Measurements from ENCODE around the gene RFT1. TPM values are rescaled to one million over a fixed set of nuclear protein-coding genes. Genes with fewer than 3 reads are reported as not detected.
A peak's percentile ranks its signal among the peaks of the same experiment; 100 is the strongest.

Gene RFT1
- total RNA-seq, 2 experiments from 2014 or later = 8.5 to 10.2 TPM

DNA sequence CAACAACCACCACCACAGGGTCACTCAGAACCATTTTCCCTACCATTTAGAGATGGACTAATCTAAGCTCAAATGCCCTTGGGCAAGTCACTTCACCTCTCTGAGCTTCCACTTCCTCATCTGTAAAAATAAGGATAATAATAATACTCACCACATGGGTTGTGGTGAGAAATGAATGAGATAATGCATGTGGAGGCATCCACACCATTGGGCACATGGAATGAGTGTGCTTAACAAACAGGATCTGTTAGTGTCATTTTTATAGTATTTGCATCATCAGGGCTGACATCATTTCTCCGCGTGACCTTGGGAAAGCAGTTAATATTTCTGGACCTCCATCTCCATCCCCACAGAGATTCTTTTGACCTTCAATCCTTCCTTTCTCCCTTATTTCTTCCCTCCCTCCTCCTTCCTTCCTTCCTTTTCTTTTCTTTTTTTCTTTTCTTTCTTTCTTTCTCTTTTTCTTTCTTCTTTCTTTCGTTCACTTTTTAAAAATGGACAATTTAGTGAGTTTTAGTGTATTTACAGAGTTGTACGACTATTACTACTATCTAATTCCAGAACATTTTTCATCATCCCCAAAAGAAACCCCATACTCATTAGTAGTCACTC lies 7.7 kb upstream of the RFT1 start:
- ChIA-PET POLR2A (no interaction called here), CTCF (interaction anchor here (1.0 kb wide), 1 partner anchor 27 kb away, joined by 3 read pairs; no protein-coding TSS in a partner anchor)
- Mint-ChIP-seq H3K27ac (no peak overlapping the region), H3K9me3 (no peaks in the 10 kb centered on the region), H3K4me3 (no peak overlapping the region), H3K27me3 (no peaks in the 10 kb centered on the region), H3K4me1 (ENCODE audit: low read depth) (no peaks in the 10 kb centered on the region), H3K36me3 (ENCODE audit: low read depth) (no peaks in the 10 kb centered on the region)
- TF ChIP-seq, protein P1, sequence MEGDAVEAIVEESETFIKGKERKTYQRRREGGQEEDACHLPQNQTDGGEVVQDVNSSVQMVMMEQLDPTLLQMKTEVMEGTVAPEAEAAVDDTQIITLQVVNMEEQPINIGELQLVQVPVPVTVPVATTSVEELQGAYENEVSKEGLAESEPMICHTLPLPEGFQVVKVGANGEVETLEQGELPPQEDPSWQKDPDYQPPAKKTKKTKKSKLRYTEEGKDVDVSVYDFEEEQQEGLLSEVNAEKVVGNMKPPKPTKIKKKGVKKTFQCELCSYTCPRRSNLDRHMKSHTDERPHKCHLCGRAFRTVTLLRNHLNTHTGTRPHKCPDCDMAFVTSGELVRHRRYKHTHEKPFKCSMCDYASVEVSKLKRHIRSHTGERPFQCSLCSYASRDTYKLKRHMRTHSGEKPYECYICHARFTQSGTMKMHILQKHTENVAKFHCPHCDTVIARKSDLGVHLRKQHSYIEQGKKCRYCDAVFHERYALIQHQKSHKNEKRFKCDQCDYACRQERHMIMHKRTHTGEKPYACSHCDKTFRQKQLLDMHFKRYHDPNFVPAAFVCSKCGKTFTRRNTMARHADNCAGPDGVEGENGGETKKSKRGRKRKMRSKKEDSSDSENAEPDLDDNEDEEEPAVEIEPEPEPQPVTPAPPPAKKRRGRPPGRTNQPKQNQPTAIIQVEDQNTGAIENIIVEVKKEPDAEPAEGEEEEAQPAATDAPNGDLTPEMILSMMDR (IDR thresholded peaks at IDR 0.05) = no peak
- ATAC-seq (ENCODE audit: poor library complexity) (no peak), DNase-seq (peak in 2 of 14 experiments; percentile 36 to 48)
- no peaks in the 10 kb centered on the region for H3K27me3 ChIP-seq (ENCODE audit: control insufficient read depth in 1 of 2, insufficient read depth in 2 of 2, low read length in 2 of 2)
- intact Hi-C loops (cut with DNase I, micrococcal nuclease) = no loop called here
- no peak overlapping the region for H3K4me3 ChIP-seq (ENCODE audit: low read length)
- peaks cover 4% of the 10 kb centered on the region for H3K4me1 ChIP-seq (ENCODE audit: insufficient read depth, low read length)
- H3K27ac ChIP-seq (ENCODE audit: low read depth in 1 of 2, low read length in 2 of 2) = no peak overlapping the region
- no peaks in the 10 kb centered on the region for H3K36me3 ChIP-seq (ENCODE audit: insufficient read depth, low read length)
- no peaks in the 10 kb centered on the region for H3K9me3 ChIP-seq (ENCODE audit: control insufficient read depth in 1 of 2, insufficient read depth in 1 of 2, low read length in 2 of 2)

DNA sequence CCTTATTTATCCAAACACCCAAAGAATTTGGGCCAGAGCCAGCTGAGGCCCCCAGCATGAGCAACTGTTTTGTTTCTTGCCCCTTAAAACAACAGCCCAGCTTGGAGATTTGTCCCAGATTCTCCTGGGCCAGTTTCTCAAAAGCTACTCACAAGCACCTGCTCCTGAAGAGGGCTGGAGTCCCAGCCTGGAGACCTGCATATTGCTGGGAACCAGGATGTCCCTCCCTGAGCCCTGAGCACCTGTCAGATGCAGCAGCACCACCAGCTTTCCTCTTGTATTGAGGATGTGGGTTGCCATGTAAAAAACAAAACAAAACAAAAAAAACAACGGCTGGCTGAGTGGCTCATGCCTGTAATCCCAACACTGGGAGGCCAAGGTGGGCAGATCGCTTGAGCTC lies 7.0 kb upstream of the RFT1 start:
- CTCF ChIA-PET = interaction anchor here (1.0 to 4.1 kb wide), 2 partner anchors 27 to 59 kb away, joined by 3 to 18 read pairs; no protein-coding TSS in a partner anchor
- Mint-ChIP-seq H3K27me3 (no peaks in the 10 kb centered on the region), H3K4me1 (ENCODE audit: low read depth) (no peaks in the 10 kb centered on the region), H3K27ac (no peak overlapping the region), H3K36me3 (ENCODE audit: low read depth) (no peaks in the 10 kb centered on the region), H3K9me3 (no peaks in the 10 kb centered on the region), H3K4me3 (no peak overlapping the region)
- ATAC-seq (ENCODE audit: poor library complexity) (no peak), DNase-seq (no peak)
- intact Hi-C loops (cut with DNase I, micrococcal nuclease) = no loop called here
- TF ChIP-seq, protein P1 (IDR thresholded peaks at IDR 0.05) = no peak
- Histone ChIP-seq H3K4me1 (ENCODE audit: insufficient read depth, low read length) (peaks cover 4% of the 10 kb centered on the region), H3K36me3 (ENCODE audit: insufficient read depth, low read length) (no peaks in the 10 kb centered on the region), H3K27ac (ENCODE audit: low read depth in 1 of 2, low read length in 2 of 2) (no peak overlapping the region), H3K4me3 (ENCODE audit: low read length) (no peak overlapping the region), H3K9me3 (ENCODE audit: control insufficient read depth in 1 of 2, insufficient read depth in 1 of 2, low read length in 2 of 2) (no peaks in the 10 kb centered on the region), H3K27me3 (ENCODE audit: control insufficient read depth in 1 of 2, insufficient read depth in 2 of 2, low read length in 2 of 2) (no peaks in the 10 kb centered on the region)
- POLR2A ChIA-PET = no interaction called here

DNA sequence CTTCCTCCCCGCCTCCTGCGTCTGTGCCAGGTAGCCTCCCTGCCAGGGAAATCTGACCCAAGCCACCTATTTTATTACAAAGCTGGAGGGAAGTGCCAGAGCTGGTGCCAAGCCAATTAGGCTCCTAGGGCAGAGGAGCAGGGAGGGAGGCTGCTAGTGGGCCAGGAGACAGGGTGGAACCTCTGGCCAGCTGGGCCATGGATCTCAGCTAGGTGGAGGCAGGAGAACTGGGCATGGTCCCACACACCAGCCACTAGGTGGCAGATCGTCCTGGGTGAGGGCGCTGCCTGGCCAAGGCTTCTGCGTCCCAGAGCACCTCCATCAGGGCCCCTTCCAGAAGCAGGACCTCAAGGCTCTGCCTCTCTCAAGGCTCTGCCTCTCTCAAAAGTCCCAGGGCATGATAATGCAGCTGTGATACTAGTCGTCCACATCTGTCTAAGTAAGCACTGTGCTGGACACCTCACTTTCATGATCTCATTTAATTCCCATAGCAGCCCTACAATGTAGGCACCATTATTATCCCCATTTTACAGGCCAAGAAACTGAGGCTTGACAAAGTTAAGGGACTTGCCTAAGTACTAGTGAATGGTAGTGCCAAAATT lies 4.5 kb upstream of the RFT1 start:
- no peak overlapping the region for H3K4me3 ChIP-seq (ENCODE audit: low read length)
- H3K9me3 Mint-ChIP-seq = no peaks in the 10 kb centered on the region
- ATAC-seq (ENCODE audit: poor library complexity) (peak; percentile 16), DNase-seq (peak; percentile 26 to 80 (median 50))
- CTCF ChIA-PET = interaction anchor here (1.0 to 4.1 kb wide), 4 partner anchors 24 to 61 kb away, joined by 3 to 18 read pairs (median 8); partner anchors contain the start of gene PRKCD
- H3K4me1 ChIP-seq (ENCODE audit: insufficient read depth, low read length) = peaks cover 17% of the 10 kb centered on the region
- intact Hi-C loops (cut with DNase I, micrococcal nuclease) = loop anchor here in 1 of 2 experiments (1.0 to 5.0 kb wide), 2 partner anchors 62 to 123 kb away; partner anchors contain the start of gene TKT
- POLR2A ChIA-PET = interaction anchor here (0.6 to 2.5 kb wide), 4 partner anchors 8 to 452 kb away, joined by 3 to 9 read pairs (median 4); partner anchors contain the start of gene PRKCD
- peaks cover 9% of the 10 kb centered on the region for H3K36me3 Mint-ChIP-seq (ENCODE audit: low read depth)
- no peak overlapping the region for H3K27ac ChIP-seq (ENCODE audit: low read depth in 1 of 2, low read length in 2 of 2)
- H3K4me3 Mint-ChIP-seq = no peak overlapping the region
- no peaks in the 10 kb centered on the region for H3K27me3 Mint-ChIP-seq
- H3K27ac Mint-ChIP-seq = no peak overlapping the region
- H3K9me3 ChIP-seq (ENCODE audit: control insufficient read depth in 1 of 2, insufficient read depth in 1 of 2, low read length in 2 of 2) = no peaks in the 10 kb centered on the region
- H3K4me1 Mint-ChIP-seq (ENCODE audit: low read depth) = peaks cover 19% of the 10 kb centered on the region
- H3K36me3 ChIP-seq (ENCODE audit: insufficient read depth, low read length) = no peaks in the 10 kb centered on the region
- TF ChIP-seq, protein P1 (IDR thresholded peaks at IDR 0.05) = peak; percentile 71
- no peaks in the 10 kb centered on the region for H3K27me3 ChIP-seq (ENCODE audit: control insufficient read depth in 1 of 2, insufficient read depth in 2 of 2, low read length in 2 of 2)
